GM12878 (cell line): ENCODE results near the gene CCSER1. TPM values are rescaled to one million over a fixed set of nuclear protein-coding genes. Genes with fewer than 3 reads are reported as not detected.

Experiments used
- ATAC-seq: fragments of 200-7000 bp; cut with Tn5 transposase; 3 replicates; pipeline ENCODE4 v1.9.1; 2020; ENCODE audit warnings: mild to moderate bottlenecking, moderate library complexity
- BruUV-seq: library from RNA; stranded (reverse); fragments of 400-500 nt; replicated peaks from 2 replicates; lab custom pipeline; 2021; lab: Mats Ljungman, UMichigan
- CTCF ChIA-PET: fragments of 300-600 bp; sonication (Branson Sonifier 250); formaldehyde crosslinking; extraction: SDS; loops from one replicate; lab custom pipeline; 2021; ENCODE audit warnings: inconsistent platforms; lab: Yijun Ruan, JAX
- POLR2A ChIA-PET: fragments of 350-600 bp; formaldehyde crosslinking; extraction: SDS; loops from one replicate; lab custom pipeline; 2021; ENCODE audit warnings: inconsistent platforms; lab: Charles Lee
- RAD21 ChIA-PET: fragments of 300-600 bp; sonication (Branson Sonifier 250); formaldehyde crosslinking; loops from one replicate; lab custom pipeline; 2023; ENCODE audit warnings: antibody characterized with exemption; ENCODE audit not compliant: unreplicated experiment; lab: Charles Lee
- SMC1A ChIA-PET: fragments of 300-600 bp; sonication (Branson Sonifier 250); formaldehyde crosslinking; loops from one replicate; lab custom pipeline; 2023; ENCODE audit not compliant: unreplicated experiment, uncharacterized antibody; lab: Charles Lee
- DNase-seq: peaks from one replicate; pipeline ENCODE4 v3.0.0-alpha.2; 2011; ENCODE audit warnings: low read depth, low spot score
- FAIRE-seq: peaks from 3 replicates; lab custom pipeline; 2011; peaks lifted over from hg19 to GRCh38; lab: Jason Lieb, UNC
- H2AFZ ChIP-seq: 2 replicates; pipeline ENCODE4 v1.6.0; 2011; ENCODE audit warnings: low read depth, low read length, control low read depth; ENCODE audit not compliant: control insufficient read depth
- H3K27ac ChIP-seq: 2 replicates; pipeline ENCODE4 v1.5.1; 2011; ENCODE audit warnings: control low read depth; ENCODE audit not compliant: control insufficient read depth, insufficient read depth
- H3K27me3 ChIP-seq, 2 experiments: replicated peaks in 1 of 2; 2 replicates each; pipeline versions ENCODE4 v1.6.0 to v1.6.1; 2011; ENCODE audit warnings: low read length in 1 of 2; ENCODE audit not compliant: control insufficient read depth in 2 of 2, insufficient read depth in 2 of 2
- H3K36me3 ChIP-seq, 2 experiments: 2 replicates each; pipeline ENCODE4 v1.5.1; 2011; ENCODE audit warnings: low read length in 1 of 2; ENCODE audit not compliant: control insufficient read depth in 2 of 2, insufficient read depth in 2 of 2
- H3K4me1 ChIP-seq: 2 replicates; pipeline ENCODE4 v1.6.1; 2011; ENCODE audit warnings: mild to moderate bottlenecking, low read length, moderate library complexity, mixed read lengths; ENCODE audit not compliant: control insufficient read depth, insufficient read depth
- H3K4me2 ChIP-seq: 2 replicates; pipeline ENCODE4 v1.6.0; 2011; ENCODE audit warnings: control low read depth; ENCODE audit not compliant: control insufficient read depth, insufficient read depth
- H3K4me3 ChIP-seq: fragments of 200-600 bp; sonication (generic); 2 replicates; pipeline ENCODE4 v1.5.1; 2016
- H3K79me2 ChIP-seq: 2 replicates; pipeline ENCODE4 v1.6.0; 2011; ENCODE audit warnings: low read length; ENCODE audit not compliant: control insufficient read depth, insufficient read depth
- H3K9ac ChIP-seq: 2 replicates; pipeline ENCODE4 v1.8.0; 2011; ENCODE audit warnings: low read length, control low read depth, mixed read lengths; ENCODE audit not compliant: control insufficient read depth, insufficient read depth
- H3K9me3 ChIP-seq: replicated peaks from 3 replicates; pipeline ENCODE4 v1.5.1; 2011; ENCODE audit warnings: mild to moderate bottlenecking, low read length; ENCODE audit not compliant: control insufficient read depth, insufficient read depth
- H4K20me1 ChIP-seq: 2 replicates; pipeline ENCODE4 v1.6.0; 2011; ENCODE audit not compliant: control insufficient read depth, insufficient read depth
- CREB1 ChIP-seq: IDR thresholded peaks from 2 replicates; pipeline ENCODE4 v1.6.1; 2012; ENCODE audit warnings: low read depth, mild to moderate bottlenecking, inconsistent platforms
- GATAD2B ChIP-seq: fragments of 450-650 bp; conservative IDR thresholded peaks from 2 replicates; pipeline ENCODE4 v1.6.1; 2017; ENCODE audit warnings: low read depth, mild to moderate bottlenecking, moderate library complexity
- MEF2B ChIP-seq: fragments of 450-650 bp; IDR thresholded peaks from 2 replicates; pipeline ENCODE4 v1.6.1; 2018; ENCODE audit warnings: mild to moderate bottlenecking, moderate library complexity; ENCODE audit not compliant: partially characterized antibody, poor library complexity, severe bottlenecking
- MTA2 ChIP-seq: fragments of 450-650 bp; IDR thresholded peaks from 2 replicates; pipeline ENCODE4 v1.6.1; 2016; ENCODE audit warnings: low read depth, mild to moderate bottlenecking, moderate library complexity
- NFIC ChIP-seq: IDR thresholded peaks from 2 replicates; pipeline ENCODE4 v1.6.1; 2012; ENCODE audit warnings: low read depth, mild to moderate bottlenecking, inconsistent platforms, low read length, moderate library complexity
- NR2F1 ChIP-seq: fragments of 450-650 bp; conservative IDR thresholded peaks from 2 replicates; pipeline ENCODE4 v1.6.1; 2017; ENCODE audit warnings: mild to moderate bottlenecking
- NRF1 ChIP-seq: conservative IDR thresholded peaks from 2 replicates; pipeline ENCODE4 v1.6.1; 2011; ENCODE audit warnings: mild to moderate bottlenecking, low read depth, low read length, improper control_type of control experiment
- RAD51 ChIP-seq: fragments of 450-650 bp; IDR thresholded peaks from 2 replicates; pipeline ENCODE4 v1.6.1; 2016; ENCODE audit warnings: moderate library complexity, mild to moderate bottlenecking, inconsistent platforms
- RUNX3 ChIP-seq: IDR thresholded peaks from 2 replicates; pipeline ENCODE4 v1.6.1; 2012; ENCODE audit warnings: low read length, inconsistent platforms
- SPI1 ChIP-seq: IDR thresholded peaks from 2 replicates; pipeline ENCODE4 v1.6.1; 2011; ENCODE audit warnings: low read depth, mild to moderate bottlenecking, low read length, moderate library complexity, borderline replicate concordance; ENCODE audit not compliant: insufficient read depth
- WGBS: methylation state at CpG from one replicate; pipeline ENCODE4 v1.1.6; 2016; ENCODE audit warnings: low lambda C conversion rate; ENCODE audit not compliant: insufficient replicate concordance, insufficient coverage; ENCODE audit errors: missing lambda C conversion rate; 5-methylcytosine and 5-hydroxymethylcytosine counted together
- in situ Hi-C: fragments of 300-500 bp; cut with MboI; formaldehyde crosslinking; loops from 9 replicates; pipeline ENCODE4 v1.14.3; 2018; ENCODE audit warnings: mixed read lengths
- intact Hi-C: fragments of 100-400 bp; cut with micrococcal nuclease; formaldehyde crosslinking; loops from one replicate; pipeline ENCODE4 v1.14.2; 2022; ENCODE audit not compliant: unreplicated experiment
- polyA plus RNA-seq, 11 experiments: library from polyadenylated mRNA; depleted of rRNA in 4 of 11; unstranded in 6 of 11; stranded (reverse) in 5 of 11; fragments of >200 nt; fragmentation: Nextera tagmentation in 4 of 11; fragmentation: Illumina TruSeq in 1 of 11; extraction: Ambion mirVana in 4 of 11; extraction: Trizol in 1 of 11; gene quantifications; 1 replicate in 1 of 11; 2 replicates in 10 of 11; pipeline versions ENCODE4 v1.2.1 to v1.2.3, GENCODE V29; 2011 to 2016; ENCODE audit warnings: inconsistent platforms in 2 of 11, missing spikeins in 2 of 11, low read depth in 1 of 11
- total RNA-seq, 4 experiments: library from RNA; depleted of rRNA in 3 of 4; stranded (reverse); fragments of >200 nt in 3 of 4; fragmentation: Illumina TruSeq in 1 of 4; extraction: Trizol in 1 of 4; gene quantifications; 2 replicates each; pipeline versions ENCODE4 v1.2.1 to v1.2.3, GENCODE V29; 2013 to 2021

Gene CCSER1
- total and polyA plus RNA-seq, 10 of the 15 experiments (the other 5 are each of a cell fraction or from before 2014, with no cell fraction given): 0.22 to 2.7 (median 1.0) TPM

GRCh38 chr4:90215286-90215685 lies 88.1 kb downstream of the CCSER1 start:
- ChIA-PET CTCF (no interaction called here), POLR2A (no interaction called here)
- BruUV-seq: no TSS peak

DNA sequence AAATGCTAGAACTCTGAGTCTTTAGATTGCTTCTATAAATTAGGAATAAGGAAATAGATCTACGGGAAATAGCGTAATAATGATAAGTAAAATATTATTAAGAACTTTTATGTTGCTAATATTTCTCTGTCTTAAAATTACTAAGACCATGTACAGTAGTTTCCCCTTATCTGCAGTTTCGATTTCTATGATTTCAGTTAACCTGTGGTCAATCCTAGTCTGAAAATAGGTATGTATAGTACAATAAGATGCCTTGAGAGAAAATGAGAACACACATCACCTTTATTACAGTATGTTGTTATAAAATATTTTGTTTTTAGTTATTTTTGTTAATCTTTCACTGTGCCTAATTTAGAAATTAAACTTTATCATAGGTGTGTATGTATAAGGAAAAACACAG lies 92.6 kb downstream of the CCSER1 start:
- FAIRE-seq (no peak), ATAC-seq (peak; percentile 35; the same call in 2 of the 3 replicates), DNase-seq (no peak)
- in situ Hi-C loops (no loop called here), intact Hi-C loops (no loop called here)
- no peaks in the 10 kb centered on the region for H3K27me3 ChIP-seq
- SMC1A ChIA-PET: no interaction called here
- no peaks in the 10 kb centered on the region for H3K36me3 ChIP-seq
- no peak overlapping the region for H3K4me2 ChIP-seq
- no peak overlapping the region for H3K9ac ChIP-seq
- no peak overlapping the region for H3K27ac ChIP-seq
- no peaks in the 10 kb centered on the region for H3K79me2 ChIP-seq
- 2% methylated on average over 3 of the region's 3 CpGs for WGBS
- no peak overlapping the region for H3K4me3 ChIP-seq
- no TSS peak for BruUV-seq
- H4K20me1 ChIP-seq: no peaks in the 10 kb centered on the region
- RAD21 ChIA-PET: no interaction called here
- no peak overlapping the region for H2AFZ ChIP-seq
- H3K4me1 ChIP-seq: no peaks in the 10 kb centered on the region
- H3K9me3 ChIP-seq: no peaks in the 10 kb centered on the region
- peak; percentile 47; the same call in 1 of the 2 replicates for TF ChIP-seq RUNX3
- no peak for TF ChIP-seq NR2F1
- TF ChIP-seq NFIC: peak; percentile 45; the same call in 1 of the 2 replicates
- CTCF ChIA-PET: no interaction called here
- POLR2A ChIA-PET: no interaction called here

More at GRCh38 chr4:90215286-90215685, 88.1 kb downstream of the CCSER1 start:
- Histone ChIP-seq H3K79me2 (no peaks in the 10 kb centered on the region), H3K36me3 (no peaks in the 10 kb centered on the region), H3K27me3 (no peaks in the 10 kb centered on the region), H3K4me2 (no peak overlapping the region), H4K20me1 (no peaks in the 10 kb centered on the region), H2AFZ (no peak overlapping the region), H3K4me1 (no peaks in the 10 kb centered on the region), H3K27ac (no peak overlapping the region), H3K4me3 (no peak overlapping the region), H3K9me3 (no peaks in the 10 kb centered on the region), H3K9ac (no peak overlapping the region)
- TF ChIP-seq CREB1: no peak
- peak; percentile 29; the same call in 1 of the 2 replicates for TF ChIP-seq SPI1
- peak; percentile 38; the same call in 1 of the 2 replicates for TF ChIP-seq MTA2
- no peak for TF ChIP-seq MEF2B
- no peak for TF ChIP-seq GATAD2B
- peak; percentile 23; the same call in 1 of the 2 replicates for TF ChIP-seq RAD51
- no peak for TF ChIP-seq NRF1
- peak; percentile 62 for FAIRE-seq
- intact Hi-C loops (no loop called here), in situ Hi-C loops (no loop called here)
- DNase-seq: peak; percentile 5
- ChIA-PET SMC1A (no interaction called here), RAD21 (no interaction called here)
- ATAC-seq: peak; percentile 65
- 0% methylated on average over 1 of the region's 1 CpG for WGBS
